MM.1S (cell line): ENCODE results near the gene ACAD11.

Source experiments
- EZH2 ChIP-seq: fragments of 300-600 bp; sonication (generic); optimal IDR thresholded peaks from 2 replicates; pipeline ENCODE3; 2017; ENCODE audit warnings: low read depth, mild to moderate bottlenecking, antibody characterized with exemption, low read length, mixed read lengths
- TF ChIP-seq, protein P1 (sequence below): fragments of 300-600 bp; sonication (generic); IDR thresholded peaks from 2 replicates; pipeline ENCODE4 v1.5.1; 2016; ENCODE audit warnings: antibody characterized with exemption, low read length, mixed read lengths

DNA sequence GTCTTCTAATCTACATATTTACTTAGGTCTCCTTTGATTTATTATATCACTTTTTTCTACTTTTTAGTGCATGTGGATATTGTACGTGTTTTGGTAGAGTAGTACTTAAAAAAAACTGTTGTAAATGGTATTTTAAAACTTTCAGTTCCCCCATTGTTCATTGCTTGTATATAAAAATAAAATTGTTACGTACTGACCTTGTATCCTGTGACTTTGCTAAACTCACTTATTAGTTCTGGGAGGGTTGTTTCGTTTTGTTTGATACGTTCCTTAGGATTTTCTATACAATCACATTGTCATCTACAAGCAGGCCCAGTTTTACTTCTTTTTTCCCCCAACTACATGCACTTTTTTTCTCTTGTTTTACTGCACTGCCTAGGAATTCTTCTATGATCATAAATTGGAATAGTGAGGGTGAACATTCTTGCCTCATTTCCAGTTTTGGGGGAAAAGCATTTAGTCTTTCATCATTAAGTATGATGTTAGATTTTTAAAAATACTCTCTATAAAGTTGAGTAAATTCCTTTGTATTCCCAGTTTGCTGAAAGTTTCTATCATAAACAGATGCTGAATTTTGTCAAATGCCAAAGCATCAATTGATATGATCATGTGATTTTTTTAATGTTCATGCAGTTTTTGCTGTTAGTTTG, 96.1 kb downstream of the ACAD11 start:
- TF ChIP-seq, protein P1, sequence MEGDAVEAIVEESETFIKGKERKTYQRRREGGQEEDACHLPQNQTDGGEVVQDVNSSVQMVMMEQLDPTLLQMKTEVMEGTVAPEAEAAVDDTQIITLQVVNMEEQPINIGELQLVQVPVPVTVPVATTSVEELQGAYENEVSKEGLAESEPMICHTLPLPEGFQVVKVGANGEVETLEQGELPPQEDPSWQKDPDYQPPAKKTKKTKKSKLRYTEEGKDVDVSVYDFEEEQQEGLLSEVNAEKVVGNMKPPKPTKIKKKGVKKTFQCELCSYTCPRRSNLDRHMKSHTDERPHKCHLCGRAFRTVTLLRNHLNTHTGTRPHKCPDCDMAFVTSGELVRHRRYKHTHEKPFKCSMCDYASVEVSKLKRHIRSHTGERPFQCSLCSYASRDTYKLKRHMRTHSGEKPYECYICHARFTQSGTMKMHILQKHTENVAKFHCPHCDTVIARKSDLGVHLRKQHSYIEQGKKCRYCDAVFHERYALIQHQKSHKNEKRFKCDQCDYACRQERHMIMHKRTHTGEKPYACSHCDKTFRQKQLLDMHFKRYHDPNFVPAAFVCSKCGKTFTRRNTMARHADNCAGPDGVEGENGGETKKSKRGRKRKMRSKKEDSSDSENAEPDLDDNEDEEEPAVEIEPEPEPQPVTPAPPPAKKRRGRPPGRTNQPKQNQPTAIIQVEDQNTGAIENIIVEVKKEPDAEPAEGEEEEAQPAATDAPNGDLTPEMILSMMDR = no peak
- TF ChIP-seq EZH2 = no peak
